GM12873 (cell line): ENCODE data around the gene CEBPZ.

Experiments
- TF ChIP-seq, protein P1 (sequence below): IDR thresholded peaks from 2 replicates; pipeline ENCODE4 v1.5.1; 2012; ENCODE audit warnings: low read depth, mild to moderate bottlenecking, moderate library complexity, low read length, control low read depth; ENCODE audit not compliant: insufficient read depth; ENCODE audit errors: missing control alignments

Gene CEBPZ

DNA sequence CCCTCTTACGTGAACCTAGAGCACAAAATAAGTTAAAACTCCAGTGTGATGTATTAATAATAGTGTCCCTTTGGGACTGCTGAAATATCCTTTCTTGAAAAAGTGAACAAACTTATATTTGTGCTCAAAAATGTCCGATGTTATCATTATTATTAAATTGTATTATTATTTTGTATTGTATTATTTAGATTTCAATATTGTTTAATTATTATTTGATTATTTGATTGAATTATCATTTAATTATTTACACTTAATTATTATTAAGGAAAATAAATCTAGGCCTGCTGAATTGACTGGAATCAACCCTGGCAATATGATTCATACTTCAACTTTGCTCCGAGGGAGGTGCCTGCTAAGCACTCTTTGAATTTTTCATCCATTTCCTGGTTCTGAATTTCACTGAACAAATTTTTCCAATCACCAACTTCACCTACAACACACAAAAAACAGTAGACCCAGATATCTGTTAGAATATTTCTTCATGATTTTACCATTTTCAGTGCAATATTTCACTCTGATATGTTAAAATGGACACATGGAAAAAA is 63.7 kb downstream of the CEBPZ start:
- TF ChIP-seq, protein P1, sequence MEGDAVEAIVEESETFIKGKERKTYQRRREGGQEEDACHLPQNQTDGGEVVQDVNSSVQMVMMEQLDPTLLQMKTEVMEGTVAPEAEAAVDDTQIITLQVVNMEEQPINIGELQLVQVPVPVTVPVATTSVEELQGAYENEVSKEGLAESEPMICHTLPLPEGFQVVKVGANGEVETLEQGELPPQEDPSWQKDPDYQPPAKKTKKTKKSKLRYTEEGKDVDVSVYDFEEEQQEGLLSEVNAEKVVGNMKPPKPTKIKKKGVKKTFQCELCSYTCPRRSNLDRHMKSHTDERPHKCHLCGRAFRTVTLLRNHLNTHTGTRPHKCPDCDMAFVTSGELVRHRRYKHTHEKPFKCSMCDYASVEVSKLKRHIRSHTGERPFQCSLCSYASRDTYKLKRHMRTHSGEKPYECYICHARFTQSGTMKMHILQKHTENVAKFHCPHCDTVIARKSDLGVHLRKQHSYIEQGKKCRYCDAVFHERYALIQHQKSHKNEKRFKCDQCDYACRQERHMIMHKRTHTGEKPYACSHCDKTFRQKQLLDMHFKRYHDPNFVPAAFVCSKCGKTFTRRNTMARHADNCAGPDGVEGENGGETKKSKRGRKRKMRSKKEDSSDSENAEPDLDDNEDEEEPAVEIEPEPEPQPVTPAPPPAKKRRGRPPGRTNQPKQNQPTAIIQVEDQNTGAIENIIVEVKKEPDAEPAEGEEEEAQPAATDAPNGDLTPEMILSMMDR: no peak

DNA sequence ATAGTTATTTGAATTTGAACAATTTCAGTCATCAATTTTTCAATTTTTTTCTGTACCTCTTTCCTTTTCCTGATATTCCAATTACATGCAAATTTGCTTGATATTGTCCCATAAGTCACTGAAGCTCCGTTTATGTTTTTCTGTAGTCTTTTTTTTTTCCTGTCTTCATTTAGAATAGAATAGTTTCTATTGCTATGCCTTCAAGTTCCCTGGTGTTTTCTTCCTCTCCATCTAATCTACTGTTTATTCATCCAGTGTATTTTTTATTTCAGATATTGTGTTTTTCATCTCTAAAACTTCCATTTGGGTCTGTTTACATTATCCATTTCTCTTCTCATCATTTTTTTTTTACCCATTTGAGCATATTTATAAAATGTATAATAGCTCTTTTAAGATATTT is 66.6 kb downstream of the CEBPZ start:
- TF ChIP-seq, protein P1: no peak

DNA sequence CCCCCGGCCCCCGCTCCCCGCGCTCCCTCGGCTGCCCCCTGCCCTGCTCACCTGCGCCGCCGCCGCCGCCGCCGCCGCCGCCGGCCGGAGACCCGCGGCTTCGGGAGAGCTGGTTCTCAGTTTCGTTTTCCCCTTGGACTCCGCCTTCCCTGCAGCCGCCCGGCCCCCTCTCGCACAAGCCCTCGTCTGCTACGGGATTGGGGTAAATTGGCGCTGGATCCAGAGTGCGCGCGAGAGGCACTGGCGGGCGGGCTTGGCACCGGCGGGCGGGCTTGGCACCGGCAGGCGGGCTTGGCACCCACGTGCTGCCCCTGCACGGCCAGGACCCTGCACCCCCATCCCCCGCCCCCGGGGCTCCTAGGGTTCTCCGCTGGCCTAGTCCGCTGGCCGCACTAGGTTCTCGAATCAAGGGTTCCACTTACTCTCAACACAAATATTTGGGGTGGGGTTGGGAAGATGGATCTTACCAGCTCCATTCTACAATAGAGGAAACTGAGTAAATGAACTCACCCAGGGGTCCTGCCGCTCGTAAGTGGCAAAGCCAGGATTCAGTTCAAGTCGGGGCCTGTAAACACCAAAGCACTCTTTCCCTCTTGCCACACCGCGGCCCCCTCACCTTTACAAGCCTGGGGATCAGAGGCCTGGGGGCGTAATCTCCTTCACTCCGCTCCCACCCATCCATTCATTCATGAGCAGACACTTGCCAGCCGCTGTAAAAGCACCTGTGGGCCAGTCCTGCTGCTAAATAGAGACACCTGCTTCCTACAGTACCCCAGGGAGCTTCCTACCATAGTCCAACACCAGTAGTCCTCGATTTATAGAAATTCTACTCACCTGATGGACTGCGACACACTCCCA is 74.3 kb downstream of the CEBPZ start, which contains the start of gene EIF2AK2:
Gene EIF2AK2 (minus strand): TSS at position 124 of the 858 bp plus-strand sequence. CDS start 9,174 bp downstream, outside the sequence.
- TF ChIP-seq, protein P1: no peak

- TF ChIP-seq, protein P1: no peak
These were observed 75.1 kb downstream of the CEBPZ start for GRCh38 chr2:37156071-37156856.

GRCh38 chr2:37154785-37155184 is 76.6 kb downstream of the CEBPZ start:
- TF ChIP-seq, protein P1: no peak

DNA sequence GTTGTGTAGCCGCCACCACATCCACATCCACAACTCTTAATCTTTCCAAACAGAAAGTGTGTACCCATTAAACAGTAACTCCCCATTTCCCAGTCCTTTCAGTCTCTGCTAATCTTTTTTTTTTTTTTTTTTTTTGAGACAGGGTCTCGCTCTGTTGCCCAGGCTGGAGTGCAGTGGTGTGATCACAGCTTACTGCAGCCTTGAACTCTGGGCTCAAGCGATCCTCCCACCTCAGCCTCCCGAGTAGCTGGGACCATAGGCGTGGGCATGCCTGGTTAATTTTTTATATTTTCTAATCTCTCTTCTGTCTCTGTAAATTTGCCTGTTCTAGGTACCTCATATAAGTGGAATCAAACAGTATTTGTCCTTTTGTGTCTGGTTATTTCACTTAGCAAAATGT is 78.2 kb downstream of the CEBPZ start:
- TF ChIP-seq, protein P1: no peak
